ENCODE measurements around the gene IRF1. TPM values are rescaled to one million over a fixed set of nuclear protein-coding genes. Genes with fewer than 3 reads are reported as not detected.
"Not testable (repeated sequence)": the region's sequence is repeated elsewhere in the genome, so short reads cannot be mapped to it uniquely, and the experiment has no call there.

Gene IRF1
- polyA plus RNA-seq, 1 donor: 100 TPM

- Histone ChIP-seq H3K27me3 (ENCODE audit: control insufficient read depth, insufficient read depth, low read length) (no peaks in the 10 kb centered on the region), H3K4me3 (ENCODE audit: low read length) (no peak overlapping the region), H3K9me3 (ENCODE audit: control insufficient read depth, low read depth, low read length) (no peaks in the 10 kb centered on the region), H3K27ac (ENCODE audit: low read length) (peak overlapping the region; percentile 7), H3K4me1 (ENCODE audit: control insufficient read depth, insufficient read depth, low read length) (peaks cover 41% of the 10 kb centered on the region), H3K36me3 (ENCODE audit: control insufficient read depth, insufficient read depth, low read length) (peaks cover 63% of the 10 kb centered on the region)
- no peak for DNase-seq
- no CpG with 5 or more reads among the region's 4 CpGs for WGBS (ENCODE audit: insufficient coverage, low lambda C conversion rate)
Measured at GRCh38 chr5:132487095-132487428, 3.5 kb downstream of the IRF1 start.

DNA sequence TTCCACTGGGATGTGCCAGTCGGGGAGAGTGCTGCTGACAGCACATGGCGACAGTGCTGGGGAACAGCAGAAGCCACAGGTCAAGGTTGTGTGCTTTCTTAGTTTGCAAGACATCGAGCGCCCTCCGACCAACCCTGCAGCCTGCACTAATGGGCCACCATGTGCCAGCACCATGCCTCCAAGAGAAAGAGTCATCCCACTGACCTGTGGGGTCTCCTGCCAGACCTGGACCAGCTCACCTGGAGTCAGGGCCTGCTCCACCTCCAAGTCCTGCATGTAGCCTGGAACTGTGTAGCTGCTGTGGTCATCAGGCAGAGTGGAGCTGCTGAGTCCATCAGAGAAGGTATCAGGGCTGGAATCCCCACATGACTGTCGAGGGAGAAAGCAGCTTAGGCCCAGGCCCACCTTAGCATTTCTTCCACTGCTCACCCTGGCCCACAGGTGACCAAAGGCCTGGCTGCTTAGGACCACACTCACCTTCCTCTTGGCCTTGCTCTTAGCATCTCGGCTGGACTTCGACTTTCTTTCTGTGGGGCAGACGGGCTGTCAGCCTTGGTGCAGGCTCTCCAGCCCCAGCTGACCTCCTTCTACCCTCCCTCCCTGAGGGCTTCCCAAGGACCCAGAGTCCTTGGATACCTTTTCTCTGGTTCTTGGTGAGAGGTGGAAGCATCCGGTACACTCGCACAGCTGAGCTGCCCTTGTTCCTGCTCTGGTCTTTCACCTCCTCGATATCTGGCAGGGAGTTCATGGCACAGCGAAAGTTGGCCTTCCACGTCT lies 4.1 kb downstream of the IRF1 start:
- no CpG with 5 or more reads among the region's 14 CpGs for WGBS (ENCODE audit: insufficient coverage, low lambda C conversion rate)
- Histone ChIP-seq H3K36me3 (ENCODE audit: control insufficient read depth, insufficient read depth, low read length) (peaks cover 67% of the 10 kb centered on the region), H3K4me3 (ENCODE audit: low read length) (no peak overlapping the region), H3K9me3 (ENCODE audit: control insufficient read depth, low read depth, low read length) (no peaks in the 10 kb centered on the region), H3K4me1 (ENCODE audit: control insufficient read depth, insufficient read depth, low read length) (peaks cover 36% of the 10 kb centered on the region), H3K27me3 (ENCODE audit: control insufficient read depth, insufficient read depth, low read length) (no peaks in the 10 kb centered on the region), H3K27ac (ENCODE audit: low read length) (peak overlapping the region; percentile 10)
- no peak for DNase-seq

DNA sequence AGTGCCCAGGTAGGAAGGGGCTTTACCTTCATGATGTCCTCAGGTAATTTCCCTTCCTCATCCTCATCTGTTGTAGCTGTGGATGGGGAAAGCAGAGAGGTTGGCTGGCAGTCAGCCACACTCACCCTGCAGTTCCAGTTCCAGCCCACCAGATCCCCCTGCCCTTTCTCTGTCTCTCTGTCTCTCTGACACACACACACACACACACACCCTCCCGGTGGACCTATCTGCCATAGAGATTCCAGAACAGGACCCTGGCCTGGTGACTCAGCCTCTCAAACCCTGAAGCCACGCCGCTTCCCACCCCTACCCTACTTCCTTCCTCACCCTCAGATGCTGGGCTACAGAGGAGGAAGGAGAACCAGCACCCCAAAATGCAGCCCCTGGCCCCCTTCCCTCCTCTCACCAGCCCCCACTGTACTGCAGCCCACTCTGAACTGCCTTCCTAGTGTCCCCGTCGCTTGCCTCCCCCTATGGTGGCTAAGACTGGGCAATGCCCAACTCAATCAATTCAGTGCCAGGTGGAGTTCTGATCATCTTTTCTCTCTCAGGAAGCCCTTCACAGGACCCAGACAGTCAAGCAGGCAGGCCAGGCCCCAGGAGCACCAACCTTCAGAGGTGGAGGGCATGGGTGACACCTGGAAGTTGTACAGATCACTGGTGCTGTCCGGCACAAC lies 4.8 kb downstream of the IRF1 start:
- H3K27ac ChIP-seq (ENCODE audit: low read length): no peak overlapping the region
- no peak for DNase-seq
- peaks cover 36% of the 10 kb centered on the region for H3K4me1 ChIP-seq (ENCODE audit: control insufficient read depth, insufficient read depth, low read length)
- H3K36me3 ChIP-seq (ENCODE audit: control insufficient read depth, insufficient read depth, low read length): peaks cover 74% of the 10 kb centered on the region
- no CpG with 5 or more reads among the region's 6 CpGs for WGBS (ENCODE audit: insufficient coverage, low lambda C conversion rate)
- H3K9me3 ChIP-seq (ENCODE audit: control insufficient read depth, low read depth, low read length): no peaks in the 10 kb centered on the region
- no peaks in the 10 kb centered on the region for H3K27me3 ChIP-seq (ENCODE audit: control insufficient read depth, insufficient read depth, low read length)
- no peak overlapping the region for H3K4me3 ChIP-seq (ENCODE audit: low read length)

DNA sequence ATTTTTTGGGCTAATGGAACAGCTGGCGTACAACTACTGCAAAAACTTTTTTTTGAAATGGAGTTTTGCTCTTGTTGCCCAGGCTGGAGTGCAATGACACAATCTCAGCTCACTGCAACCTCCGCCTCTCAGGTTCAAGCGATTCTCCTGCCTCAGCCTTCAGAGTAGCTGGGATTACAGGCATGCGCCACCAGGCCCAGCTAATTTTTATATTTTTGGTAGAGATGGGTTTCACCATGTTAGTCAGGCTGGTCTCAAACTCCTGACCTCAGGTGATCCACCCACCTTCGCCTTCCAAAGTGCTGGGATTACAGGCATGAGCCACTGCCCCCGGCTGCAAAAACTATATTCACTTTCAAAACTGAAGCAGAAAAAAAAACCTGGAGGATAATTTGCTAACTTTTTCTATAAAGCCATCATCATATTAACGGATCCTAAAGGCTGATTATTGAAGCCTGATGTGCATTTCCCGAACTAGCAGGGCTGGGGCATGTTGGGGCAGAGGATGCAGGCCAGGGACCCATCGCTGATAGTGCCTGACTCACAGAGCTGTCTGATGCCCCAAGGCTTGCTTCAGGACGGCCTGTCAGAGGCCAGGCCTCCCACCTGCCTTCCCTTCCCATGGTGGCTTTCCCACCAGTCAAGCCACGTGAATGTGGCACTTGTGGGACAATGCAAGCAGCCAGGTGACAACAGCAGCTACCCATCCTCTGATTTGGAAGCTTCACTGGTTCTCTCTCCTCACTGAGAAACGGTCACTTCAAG lies 5.5 kb downstream of the IRF1 start:
- H3K27me3 ChIP-seq (ENCODE audit: control insufficient read depth, insufficient read depth, low read length); H3K9me3 ChIP-seq (ENCODE audit: control insufficient read depth, low read depth, low read length); H3K27ac ChIP-seq (ENCODE audit: low read length); H3K4me3 ChIP-seq (ENCODE audit: low read length); DNase-seq: not testable (repeated sequence)
- H3K4me1 ChIP-seq (ENCODE audit: control insufficient read depth, insufficient read depth, low read length): peaks cover 38% of the 10 kb centered on the region
- H3K36me3 ChIP-seq (ENCODE audit: control insufficient read depth, insufficient read depth, low read length): peaks cover 76% of the 10 kb centered on the region
- WGBS (ENCODE audit: insufficient coverage, low lambda C conversion rate): no CpG with 5 or more reads among the region's 12 CpGs

GRCh38 chr5:132484391-132484725 lies 6.2 kb downstream of the IRF1 start:
- H3K4me1 ChIP-seq (ENCODE audit: control insufficient read depth, insufficient read depth, low read length): peaks cover 45% of the 10 kb centered on the region
- no peak for DNase-seq
- WGBS (ENCODE audit: insufficient coverage, low lambda C conversion rate): no CpG with 5 or more reads among the region's 3 CpGs
- H3K27ac ChIP-seq (ENCODE audit: low read length): no peak overlapping the region
- H3K27me3 ChIP-seq (ENCODE audit: control insufficient read depth, insufficient read depth, low read length): no peaks in the 10 kb centered on the region
- H3K4me3 ChIP-seq (ENCODE audit: low read length): no peak overlapping the region
- H3K9me3 ChIP-seq (ENCODE audit: control insufficient read depth, low read depth, low read length): no peaks in the 10 kb centered on the region
- peaks cover 76% of the 10 kb centered on the region for H3K36me3 ChIP-seq (ENCODE audit: control insufficient read depth, insufficient read depth, low read length)

DNA sequence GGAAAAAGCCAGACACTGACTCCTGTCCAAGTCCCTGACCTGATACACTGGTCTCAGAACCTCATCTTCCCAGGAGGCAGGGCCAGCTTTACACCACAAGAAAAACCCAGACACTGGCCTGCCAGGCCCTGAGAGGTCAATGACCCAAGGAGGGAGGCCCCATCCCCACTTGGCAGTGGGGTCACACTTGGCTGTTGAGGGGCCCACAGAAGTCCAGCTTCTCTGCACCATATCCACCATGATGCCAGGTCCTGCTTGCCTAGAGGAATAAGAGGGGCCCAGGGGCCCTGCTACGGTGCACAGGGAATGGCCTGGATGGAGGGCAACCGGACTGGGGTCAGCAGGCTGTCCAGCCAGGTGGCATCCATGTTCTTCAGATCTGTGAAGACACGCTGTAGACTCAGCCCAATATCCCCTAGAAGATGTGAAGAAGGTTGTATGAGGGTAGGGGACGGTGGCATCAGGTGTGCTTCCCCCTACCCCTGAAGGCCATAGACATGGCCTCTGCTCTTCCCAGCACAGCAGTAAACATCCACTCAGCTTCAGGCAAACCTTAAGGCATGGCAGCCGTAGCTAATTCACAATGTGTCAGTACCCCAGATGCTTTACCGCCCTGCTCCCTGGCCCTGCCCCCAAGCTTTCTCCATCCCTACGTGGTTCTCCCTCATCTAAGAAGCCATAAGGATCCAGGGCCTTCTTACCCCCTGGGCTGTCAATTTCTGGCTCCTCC lies 6.7 kb downstream of the IRF1 start:
- no CpG with 5 or more reads among the region's 7 CpGs for WGBS (ENCODE audit: insufficient coverage, low lambda C conversion rate)
- no peak overlapping the region for H3K4me3 ChIP-seq (ENCODE audit: low read length)
- DNase-seq: no peak
- peaks cover 51% of the 10 kb centered on the region for H3K4me1 ChIP-seq (ENCODE audit: control insufficient read depth, insufficient read depth, low read length)
- H3K27me3 ChIP-seq (ENCODE audit: control insufficient read depth, insufficient read depth, low read length): no peaks in the 10 kb centered on the region
- H3K36me3 ChIP-seq (ENCODE audit: control insufficient read depth, insufficient read depth, low read length): peaks cover 73% of the 10 kb centered on the region
- H3K27ac ChIP-seq (ENCODE audit: low read length): no peak overlapping the region
- no peaks in the 10 kb centered on the region for H3K9me3 ChIP-seq (ENCODE audit: control insufficient read depth, low read depth, low read length)

GRCh38 chr5:132483101-132483500 lies 7.5 kb downstream of the IRF1 start:
- peaks cover 66% of the 10 kb centered on the region for H3K36me3 ChIP-seq (ENCODE audit: control insufficient read depth, insufficient read depth, low read length)
- H3K9me3 ChIP-seq (ENCODE audit: control insufficient read depth, low read depth, low read length): no peaks in the 10 kb centered on the region
- no peak overlapping the region for H3K4me3 ChIP-seq (ENCODE audit: low read length)
- no peak overlapping the region for H3K27ac ChIP-seq (ENCODE audit: low read length)
- no peak for DNase-seq
- WGBS (ENCODE audit: insufficient coverage, low lambda C conversion rate): no CpG with 5 or more reads among the region's 8 CpGs
- H3K4me1 ChIP-seq (ENCODE audit: control insufficient read depth, insufficient read depth, low read length): peaks cover 54% of the 10 kb centered on the region
- H3K27me3 ChIP-seq (ENCODE audit: control insufficient read depth, insufficient read depth, low read length): no peaks in the 10 kb centered on the region

DNA sequence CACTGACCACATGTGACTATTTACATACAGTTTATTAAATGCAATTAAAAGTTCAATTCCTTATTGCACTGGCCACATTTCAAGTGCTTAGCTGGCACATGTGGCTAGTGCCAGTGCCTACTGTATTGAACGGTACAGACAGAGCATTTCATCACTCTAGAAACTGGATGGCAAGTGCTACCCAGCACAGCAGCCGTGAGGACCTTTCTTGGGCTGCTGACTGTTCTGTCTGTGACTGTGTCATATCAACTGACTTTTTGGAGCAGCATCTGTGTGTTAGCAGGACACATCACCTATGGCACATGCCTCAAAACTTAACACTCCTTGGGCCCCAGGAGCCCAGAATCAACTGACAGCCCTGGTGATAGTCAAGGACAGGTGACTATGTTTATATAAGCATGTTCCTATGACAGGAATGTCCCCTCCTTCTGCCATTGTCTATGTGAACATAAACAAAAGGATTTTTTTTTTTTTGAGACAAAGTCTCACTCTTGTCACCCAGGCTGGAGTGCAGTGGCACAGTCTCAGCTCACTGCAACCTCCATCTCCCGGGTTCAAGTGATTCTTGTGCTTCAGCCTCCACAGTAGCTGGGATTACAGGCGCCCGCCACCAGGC lies 8.9 kb downstream of the IRF1 start:
- peak in 1 of 2 donors; percentile 36 for DNase-seq
- Histone ChIP-seq H3K9me3 (ENCODE audit: control insufficient read depth, low read depth, low read length) (no peaks in the 10 kb centered on the region), H3K36me3 (ENCODE audit: control insufficient read depth, insufficient read depth, low read length) (peaks cover 53% of the 10 kb centered on the region), H3K27ac (ENCODE audit: low read length) (peak overlapping the region; percentile 96), H3K4me1 (ENCODE audit: control insufficient read depth, insufficient read depth, low read length) (peaks cover 54% of the 10 kb centered on the region), H3K27me3 (ENCODE audit: control insufficient read depth, insufficient read depth, low read length) (no peaks in the 10 kb centered on the region), H3K4me3 (ENCODE audit: low read length) (no peak overlapping the region)
- WGBS (ENCODE audit: insufficient coverage, low lambda C conversion rate): no CpG with 5 or more reads among the region's 5 CpGs

DNA sequence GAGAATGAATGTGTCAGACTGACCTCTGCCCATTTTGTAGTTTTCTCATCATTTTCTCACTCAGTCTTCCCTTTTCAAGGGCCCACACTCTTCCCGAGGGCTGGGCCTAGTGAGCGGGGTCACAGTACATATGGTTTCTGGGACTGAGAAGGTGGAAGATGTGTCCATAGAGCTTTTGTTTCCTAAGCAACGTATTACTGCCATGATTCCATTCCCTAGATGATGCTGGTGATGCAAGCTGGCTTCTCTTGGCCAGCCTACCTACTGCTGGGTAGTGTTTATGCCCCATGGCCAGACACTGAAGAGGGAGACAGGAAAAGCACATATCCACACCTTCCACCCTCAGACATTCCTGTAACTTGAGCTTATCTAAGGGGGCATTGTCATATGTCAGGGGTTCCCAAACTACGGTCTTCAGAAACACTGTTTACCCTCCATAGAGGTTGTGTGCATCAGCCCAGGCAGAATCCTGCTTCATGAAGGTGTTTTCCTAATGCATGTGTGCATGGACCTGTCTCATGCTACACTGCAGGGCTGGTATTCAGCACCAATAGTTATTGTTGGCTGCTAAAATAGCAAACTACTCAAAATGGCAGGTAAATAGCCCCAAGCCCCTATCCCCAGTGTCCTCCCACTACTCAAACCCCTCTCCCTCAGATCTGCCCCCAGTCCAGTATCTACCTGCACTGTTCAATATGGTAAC lies 9.5 kb downstream of the IRF1 start:
- no CpG with 5 or more reads among the region's 4 CpGs for WGBS (ENCODE audit: insufficient coverage, low lambda C conversion rate)
- Histone ChIP-seq H3K27me3 (ENCODE audit: control insufficient read depth, insufficient read depth, low read length) (no peaks in the 10 kb centered on the region), H3K9me3 (ENCODE audit: control insufficient read depth, low read depth, low read length) (no peaks in the 10 kb centered on the region), H3K4me1 (ENCODE audit: control insufficient read depth, insufficient read depth, low read length) (peaks cover 55% of the 10 kb centered on the region), H3K4me3 (ENCODE audit: low read length) (no peak overlapping the region), H3K36me3 (ENCODE audit: control insufficient read depth, insufficient read depth, low read length) (peaks cover 46% of the 10 kb centered on the region), H3K27ac (ENCODE audit: low read length) (peak overlapping the region; percentile 96)
- DNase-seq: peak; percentile 59 to 61
